Measurements from ENCODE around the gene COPS8. TPM values are rescaled to one million over a fixed set of nuclear protein-coding genes. Genes with fewer than 3 reads are reported as not detected.

COPS8 gene
- total RNA-seq, 1 experiment from 2014 or later, result 51.0 TPM

- Mint-ChIP-seq H3K27ac (no peak overlapping the region), H3K4me3 (no peak overlapping the region), H3K36me3 (no peaks in the 10 kb centered on the region), H3K9me3 (no peaks in the 10 kb centered on the region), H3K4me1 (peaks cover 12% of the 10 kb centered on the region), H3K27me3 (ENCODE audit: low read depth) (no peaks in the 10 kb centered on the region)
- DNase-seq (ENCODE audit: low spot score), result no peak
- no peak for ATAC-seq
- no peak for TF ChIP-seq KAT7 (CRISPR knock-in tag; IDR thresholded peaks at IDR 0.05; ENCODE audit: borderline replicate concordance)
- TF ChIP-seq MAX (CRISPR knock-in tag; IDR thresholded peaks at IDR 0.05), result no peak
- TF ChIP-seq OVOL2 (CRISPR knock-in tag; IDR thresholded peaks at IDR 0.05; ENCODE audit: borderline replicate concordance), result no peak
- TF ChIP-seq ZNF121 (CRISPR knock-in tag; IDR thresholded peaks at IDR 0.05), result no peak
- TF ChIP-seq ZNF425 (CRISPR knock-in tag; conservative IDR thresholded peaks at IDR 0.05), result no peak
- no peak for TF ChIP-seq HMGA2 (CRISPR knock-in tag; IDR thresholded peaks at IDR 0.05)
- no peak for TF ChIP-seq ZNF219 (CRISPR knock-in tag; IDR thresholded peaks at IDR 0.05; ENCODE audit: borderline replicate concordance)
- TF ChIP-seq ATF1 (CRISPR knock-in tag; IDR thresholded peaks at IDR 0.05), result no peak
- no peak for TF ChIP-seq SP1 (CRISPR knock-in tag; conservative IDR thresholded peaks at IDR 0.05)
- no peak for TF ChIP-seq MYBL2 (CRISPR knock-in tag; IDR thresholded peaks at IDR 0.05)
- no peak for TF ChIP-seq ZNF138 (CRISPR knock-in tag; conservative IDR thresholded peaks at IDR 0.05)
- no peak for TF ChIP-seq ZMAT4 (CRISPR knock-in tag; IDR thresholded peaks at IDR 0.05)
- no peak for TF ChIP-seq NR2C2 (CRISPR knock-in tag; IDR thresholded peaks at IDR 0.05)
- TF ChIP-seq E2F1 (CRISPR knock-in tag; IDR thresholded peaks at IDR 0.05), result no peak
- TF ChIP-seq ZSCAN18 (CRISPR knock-in tag; IDR thresholded peaks at IDR 0.05), result no peak
- no peak for TF ChIP-seq SMAD4 (CRISPR knock-in tag; IDR thresholded peaks at IDR 0.05)
- no peak for TF ChIP-seq IRF1 (CRISPR knock-in tag; IDR thresholded peaks at IDR 0.05)
- no peak for TF ChIP-seq MXD4 (CRISPR knock-in tag; IDR thresholded peaks at IDR 0.05; ENCODE audit: borderline replicate concordance)
- no peak for TF ChIP-seq ZNF281 (CRISPR knock-in tag; IDR thresholded peaks at IDR 0.05)
- TF ChIP-seq ZBTB21 (CRISPR knock-in tag; IDR thresholded peaks at IDR 0.05; ENCODE audit: borderline replicate concordance), result no peak
- ChIA-PET POLR2A (no interaction called here), CTCF (interaction anchor here (0.7 to 1.5 kb wide), 4 partner anchors 314 to 749 kb away, joined by 3 to 6 read pairs (median 3); partner anchors contain the start of gene ACKR3)
Observed at GRCh38 chr2:237059155-237059875, 26.4 kb upstream of the COPS8 start.

All from WTC11 (cell line).